GM23338 (cell line): ENCODE data around the gene GALNT13. TPM values are rescaled to one million over a fixed set of nuclear protein-coding genes. Genes with fewer than 3 reads are reported as not detected.
A peak's percentile ranks its signal among the peaks of the same experiment; 100 is the strongest.

Experiments used
- ATAC-seq: fragments of 200-7000 bp; cut with Tn5 transposase; 3 replicates; pipeline ENCODE4 v1.9.1; 2020
- DNase-seq: peaks from one replicate; pipeline ENCODE4 v3.0.0-alpha.2; 2015; ENCODE audit warnings: low spot score
- H2AFZ ChIP-seq: fragments of 200-600 bp; sonication (generic); 2 replicates; pipeline ENCODE4 v1.8.0; 2016; ENCODE audit warnings: antibody characterized with exemption, mild to moderate bottlenecking, moderate library complexity
- H3F3A ChIP-seq: fragments of 200-600 bp; sonication (generic); replicated peaks from 2 replicates; pipeline ENCODE4 v1.8.0; 2017; ENCODE audit warnings: antibody characterized with exemption, mixed run types, low read depth
- H3K27ac ChIP-seq: fragments of 200-600 bp; sonication (generic); 2 replicates; pipeline ENCODE4 v1.6.1; 2016; ENCODE audit warnings: low read depth
- H3K27me3 ChIP-seq: fragments of 200-600 bp; sonication (generic); 2 replicates; pipeline ENCODE4 v1.8.0; 2016; ENCODE audit warnings: mild to moderate bottlenecking, mixed run types, moderate library complexity; ENCODE audit not compliant: insufficient read depth
- H3K36me3 ChIP-seq: fragments of 200-600 bp; sonication (generic); 2 replicates; pipeline ENCODE4 v1.8.0; 2016; ENCODE audit warnings: mild to moderate bottlenecking; ENCODE audit not compliant: insufficient read depth
- H3K4me1 ChIP-seq: fragments of 200-600 bp; sonication (generic); 2 replicates; pipeline ENCODE4 v1.8.0; 2016; ENCODE audit warnings: mild to moderate bottlenecking, moderate library complexity; ENCODE audit not compliant: insufficient read depth
- H3K4me2 ChIP-seq: fragments of 200-600 bp; sonication (generic); 2 replicates; pipeline ENCODE4 v1.7.1; 2017; ENCODE audit warnings: mixed run types
- H3K4me3 ChIP-seq: fragments of 200-600 bp; sonication (generic); 2 replicates; pipeline ENCODE4 v1.6.1; 2016; ENCODE audit warnings: mixed run types
- H3K79me2 ChIP-seq: fragments of 200-600 bp; sonication (generic); replicated peaks from 2 replicates; pipeline ENCODE4 v1.8.0; 2017; ENCODE audit warnings: mild to moderate bottlenecking; ENCODE audit not compliant: insufficient read depth
- H3K9me2 ChIP-seq: fragments of 200-600 bp; sonication (generic); 2 replicates; pipeline ENCODE4 v1.8.0; 2017; ENCODE audit not compliant: insufficient read depth
- H4K20me1 ChIP-seq: fragments of 200-600 bp; sonication (generic); replicated peaks from 2 replicates; pipeline ENCODE4 v1.8.0; 2017; ENCODE audit warnings: mild to moderate bottlenecking; ENCODE audit not compliant: insufficient read depth
- H3K27ac Mint-ChIP-seq: 2 replicates; pipeline ENCODE4 v1.8.0; 2020; ENCODE audit warnings: inconsistent platforms, mild to moderate bottlenecking, moderate library complexity, mixed read lengths
- H3K27me3 Mint-ChIP-seq: 3 replicates; pipeline ENCODE4 v1.8.0; 2022; ENCODE audit warnings: low read depth, mild to moderate bottlenecking, moderate library complexity, mixed read lengths, inconsistent platforms; ENCODE audit not compliant: insufficient read depth, poor library complexity
- H3K36me3 Mint-ChIP-seq: 3 replicates; pipeline ENCODE4 v1.8.0; 2021; ENCODE audit warnings: low read depth, mild to moderate bottlenecking, inconsistent platforms, moderate library complexity, mixed read lengths
- H3K4me1 Mint-ChIP-seq: 3 replicates; pipeline ENCODE4 v1.8.0; 2020; ENCODE audit warnings: mild to moderate bottlenecking, inconsistent platforms, mixed read lengths
- H3K4me3 Mint-ChIP-seq: 3 replicates; pipeline ENCODE4 v1.8.0; 2021; ENCODE audit warnings: moderate library complexity, mild to moderate bottlenecking, inconsistent platforms, mixed read lengths
- H3K9me3 Mint-ChIP-seq: 3 replicates; pipeline ENCODE4 v1.8.0; 2020; ENCODE audit warnings: moderate library complexity, mild to moderate bottlenecking, inconsistent platforms, mixed read lengths
- CREB1 ChIP-seq: fragments of 250-450 bp; sonication (Bioruptor Pico); IDR thresholded peaks from 2 replicates; pipeline ENCODE4 v1.5.0; 2020; ENCODE audit warnings: low read depth, mild to moderate bottlenecking, moderate library complexity
- EZH2 ChIP-seq: fragments of 200-600 bp; sonication (generic); IDR thresholded peaks from one replicate; pipeline ENCODE4 v1.8.0; 2017; ENCODE audit warnings: antibody characterized with exemption, mild to moderate bottlenecking, low read depth; ENCODE audit not compliant: unreplicated experiment
- EZH2phosphoT487 ChIP-seq: fragments of 200-600 bp; sonication (generic); IDR thresholded peaks from one replicate; pipeline ENCODE4 v1.8.1; 2018; ENCODE audit warnings: antibody characterized with exemption; ENCODE audit not compliant: unreplicated experiment
- JUNB ChIP-seq: IDR thresholded peaks from one replicate; pipeline ENCODE4 v1.6.1; 2016; ENCODE audit warnings: antibody characterized with exemption; ENCODE audit not compliant: unreplicated experiment
- NANOG ChIP-seq: IDR thresholded peaks from 2 replicates; pipeline ENCODE4 v1.6.1; 2016; ENCODE audit warnings: antibody characterized with exemption, borderline replicate concordance
- REST ChIP-seq: IDR thresholded peaks from one replicate; pipeline ENCODE4 v1.6.1; 2018; ENCODE audit warnings: antibody characterized with exemption; ENCODE audit not compliant: unreplicated experiment
- STAT1 ChIP-seq: IDR thresholded peaks from one replicate; pipeline ENCODE4 v1.6.1; 2016; ENCODE audit warnings: antibody characterized with exemption; ENCODE audit not compliant: unreplicated experiment
- ZNF114 ChIP-seq: fragments of 250-450 bp; sonication (Bioruptor Pico); IDR thresholded peaks from 2 replicates; pipeline ENCODE4 v1.5.0; 2020; ENCODE audit warnings: mild to moderate bottlenecking, moderate library complexity
- ZNF331 ChIP-seq: fragments of 250-450 bp; sonication (Bioruptor Pico); IDR thresholded peaks from 2 replicates; pipeline ENCODE4 v1.5.0; 2020; ENCODE audit warnings: low read depth, mild to moderate bottlenecking, moderate library complexity
- polyA plus RNA-seq: library from polyadenylated mRNA; unstranded; fragments of >200 nt; fragmentation: Nextera tagmentation; extraction: Ambion mirVana; gene quantifications from 2 replicates; pipeline ENCODE4 v1.2.1, GENCODE V29; 2016
- total RNA-seq: library from RNA; depleted of rRNA; stranded (reverse); fragments of >200 nt; shearing (Covaris generic); gene quantifications from 2 replicates; pipeline ENCODE4 v1.2.3, GENCODE V29; 2014

Gene GALNT13
- total and polyA plus RNA-seq, 2 experiments from 2014 or later = 3.5 to 5.2 TPM

GRCh38 chr2:154231021-154231420 is 359.3 kb downstream of the GALNT13 start:
- ATAC-seq (no peak), DNase-seq (no peak)
- H3K4me1 ChIP-seq = no peaks in the 10 kb centered on the region
- H4K20me1 ChIP-seq = no peaks in the 10 kb centered on the region
- H3K27me3 ChIP-seq = no peaks in the 10 kb centered on the region
- Mint-ChIP-seq H3K27me3 (no peaks in the 10 kb centered on the region), H3K9me3 (no peaks in the 10 kb centered on the region), H3K36me3 (no peaks in the 10 kb centered on the region), H3K4me3 (no peak overlapping the region), H3K4me1 (no peaks in the 10 kb centered on the region), H3K27ac (0 out of 2 replicates have a peak overlapping the region, but pooled peaks have one; percentile 14)
- no peak overlapping the region for H2AFZ ChIP-seq
- H3K36me3 ChIP-seq = no peaks in the 10 kb centered on the region
- H3K4me2 ChIP-seq = no peak overlapping the region
- H3K27ac ChIP-seq = no peak overlapping the region
- H3K79me2 ChIP-seq = no peaks in the 10 kb centered on the region
- H3K9me2 ChIP-seq = no peaks in the 10 kb centered on the region
- H3K4me3 ChIP-seq = no peak overlapping the region
- TF ChIP-seq STAT1 = no peak
- H3F3A ChIP-seq = no peaks in the 10 kb centered on the region

GRCh38 chr2:154233231-154233630 is 361.5 kb downstream of the GALNT13 start:
- H3K9me3 Mint-ChIP-seq = no peaks in the 10 kb centered on the region
- H3K36me3 ChIP-seq = no peaks in the 10 kb centered on the region
- H3K36me3 Mint-ChIP-seq = no peaks in the 10 kb centered on the region
- DNase-seq (no peak), ATAC-seq (no peak)
- H2AFZ ChIP-seq = no peak overlapping the region
- H3K9me2 ChIP-seq = no peaks in the 10 kb centered on the region
- no peaks in the 10 kb centered on the region for H3K79me2 ChIP-seq
- no peaks in the 10 kb centered on the region for H3K4me1 ChIP-seq
- H3K27ac ChIP-seq = no peak overlapping the region
- no peak overlapping the region for H3K4me3 ChIP-seq
- no peaks in the 10 kb centered on the region for H3K27me3 Mint-ChIP-seq
- TF ChIP-seq EZH2 (no peak), REST (no peak), ZNF114 (no peak), NANOG (no peak), EZH2phosphoT487 (no peak), ZNF331 (no peak), STAT1 (no peak)
- no peaks in the 10 kb centered on the region for H3K4me1 Mint-ChIP-seq
- H3K27me3 ChIP-seq = no peaks in the 10 kb centered on the region
- no peaks in the 10 kb centered on the region for H3F3A ChIP-seq
- H3K27ac Mint-ChIP-seq = no peak overlapping the region
- H3K4me3 Mint-ChIP-seq = no peak overlapping the region
- no peaks in the 10 kb centered on the region for H4K20me1 ChIP-seq
- no peak overlapping the region for H3K4me2 ChIP-seq

GRCh38 chr2:154238252-154238651 is 366.5 kb downstream of the GALNT13 start:
- no peaks in the 10 kb centered on the region for H4K20me1 ChIP-seq
- no peaks in the 10 kb centered on the region for H3K9me2 ChIP-seq
- Mint-ChIP-seq H3K4me1 (peaks cover 18% of the 10 kb centered on the region), H3K9me3 (no peaks in the 10 kb centered on the region; the same call in 2 of the 3 replicates), H3K4me3 (no peak overlapping the region), H3K27me3 (peaks cover 4% of the 10 kb centered on the region), H3K27ac (no peak overlapping the region), H3K36me3 (no peaks in the 10 kb centered on the region)
- 0 out of 2 replicates have a peak, but pooled peaks cover 9% of the 10 kb centered on the region for H3K4me1 ChIP-seq
- no peaks in the 10 kb centered on the region for H3K79me2 ChIP-seq
- DNase-seq (no peak), ATAC-seq (no peak)
- H3K27ac ChIP-seq = no peak overlapping the region
- no peak overlapping the region for H3K4me2 ChIP-seq
- no peaks in the 10 kb centered on the region for H3F3A ChIP-seq
- no peaks in the 10 kb centered on the region for H3K27me3 ChIP-seq
- H2AFZ ChIP-seq = no peak overlapping the region
- H3K36me3 ChIP-seq = no peaks in the 10 kb centered on the region
- no peak overlapping the region for H3K4me3 ChIP-seq
- no peak for TF ChIP-seq EZH2phosphoT487
- TF ChIP-seq CREB1 (CRISPR knock-in tag) = no peak
- TF ChIP-seq JUNB = no peak
- no peak for TF ChIP-seq REST
